ENCODE results near the gene MYO18A. TPM values are rescaled to one million over a fixed set of nuclear protein-coding genes. Genes with fewer than 3 reads are reported as not detected.

The MYO18A gene
- total and polyA plus RNA-seq, 2 of the 4 experiments (the other 2 are of a cell fraction), result 22.4 to 39.1 TPM

DNA sequence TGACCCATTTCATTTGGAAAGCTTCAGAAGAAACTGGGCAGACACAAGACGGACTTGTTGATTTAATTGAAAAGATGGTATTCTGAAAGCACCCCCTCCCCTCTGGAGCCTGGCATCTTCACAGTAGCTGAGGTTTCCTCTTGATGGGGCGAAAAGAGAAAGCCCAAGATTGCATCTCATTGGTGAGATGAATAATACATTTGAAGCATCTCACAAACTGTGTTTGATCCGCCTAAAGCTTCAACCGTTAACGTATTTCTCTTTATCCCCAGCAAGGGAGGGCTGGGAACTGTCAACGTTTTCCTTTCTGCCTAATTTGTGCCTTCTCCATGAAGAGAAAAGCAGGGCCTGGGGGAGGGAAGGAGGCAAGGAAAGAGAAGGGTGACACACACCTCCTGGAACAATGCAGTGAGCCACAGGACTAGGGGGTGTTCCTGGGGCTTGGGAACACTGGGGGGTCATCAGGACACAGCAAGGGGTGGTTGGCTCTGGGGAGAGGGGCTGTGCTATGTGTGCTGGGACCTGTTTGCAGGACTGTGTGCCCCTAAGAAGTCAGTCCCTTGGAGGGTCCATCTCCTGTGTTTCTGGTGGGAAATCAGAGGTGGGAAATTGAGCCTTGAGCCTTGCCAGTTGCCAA, 155.8 kb downstream of the MYO18A start:
- no peak overlapping the region for H3K27ac ChIP-seq (ENCODE audit: insufficient read depth, low read length)
- H2AK5ac ChIP-seq (ENCODE audit: low read depth, low read length), result no peak overlapping the region
- H3K4me1 ChIP-seq (ENCODE audit: control insufficient read depth, insufficient read depth, low read length), result no peaks in the 10 kb centered on the region
- DNase-seq (no peak), ATAC-seq (ENCODE audit: low read depth) (no peak)
- POLR2A ChIA-PET (ENCODE audit: unreplicated experiment), result no interaction called here
- H3K4ac ChIP-seq (ENCODE audit: low read depth, low read length), result no peak overlapping the region
- dilution Hi-C loops (cut with HindIII; ENCODE audit: low sequenced_read_pairs, unreplicated experiment) (no loop called here), in situ Hi-C loops (cut with MboI; ENCODE audit: low sequenced_read_pairs) (no loop called here), intact Hi-C loops (cut with micrococcal nuclease) (loop anchor here (5.0 kb wide), 1 partner anchor 43 kb away; no protein-coding TSS in a partner anchor)
- no peaks in the 10 kb centered on the region for H3K36me3 ChIP-seq (ENCODE audit: control insufficient read depth, insufficient read depth, low read length)
- no peak overlapping the region for H3K23ac ChIP-seq (ENCODE audit: low read depth, low read length)
- no peak overlapping the region for H2BK20ac ChIP-seq (ENCODE audit: low read depth, low read length)
- H3K14ac ChIP-seq (replicated peaks; ENCODE audit: low read depth, low read length), result no peak overlapping the region
- CTCF ChIA-PET, result interaction anchor here (1.0 kb wide), 1 partner anchor 58 kb away, joined by 5 read pairs; no protein-coding TSS in a partner anchor
- H2AFZ ChIP-seq (replicated peaks; ENCODE audit: low read length, poor library complexity), result no peak overlapping the region
- BruUV-seq (replicated peaks), result no TSS peak
- H2BK15ac ChIP-seq (ENCODE audit: low read depth, low read length), result no peak overlapping the region
- no peak overlapping the region for H3K9ac ChIP-seq (ENCODE audit: low read depth, low read length)
- no peak overlapping the region for H3K4me3 ChIP-seq (ENCODE audit: insufficient read depth, low read depth, low read length)
- no peak overlapping the region for H3K56ac ChIP-seq (ENCODE audit: extremely low read depth, insufficient read depth, low read length)
- no peaks in the 10 kb centered on the region for H3K9me1 ChIP-seq (ENCODE audit: insufficient read depth, low read length)
- no peak overlapping the region for H4K5ac ChIP-seq (ENCODE audit: low read depth, low read length)
- TF ChIP-seq BHLHE40 (IDR thresholded peaks at IDR 0.05; ENCODE audit: low read depth, low read length), result no peak
- TF ChIP-seq, protein P1, sequence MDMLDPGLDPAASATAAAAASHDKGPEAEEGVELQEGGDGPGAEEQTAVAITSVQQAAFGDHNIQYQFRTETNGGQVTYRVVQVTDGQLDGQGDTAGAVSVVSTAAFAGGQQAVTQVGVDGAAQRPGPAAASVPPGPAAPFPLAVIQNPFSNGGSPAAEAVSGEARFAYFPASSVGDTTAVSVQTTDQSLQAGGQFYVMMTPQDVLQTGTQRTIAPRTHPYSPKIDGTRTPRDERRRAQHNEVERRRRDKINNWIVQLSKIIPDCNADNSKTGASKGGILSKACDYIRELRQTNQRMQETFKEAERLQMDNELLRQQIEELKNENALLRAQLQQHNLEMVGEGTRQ (IDR thresholded peaks at IDR 0.05; ENCODE audit: low read depth, low read length), result no peak
- TF ChIP-seq RAD21 (IDR thresholded peaks at IDR 0.05; ENCODE audit: low read length), result no peak
- no peak for TF ChIP-seq RCOR1 (IDR thresholded peaks at IDR 0.05; ENCODE audit: insufficient replicate concordance, low read length)
- TF ChIP-seq CEBPB (IDR thresholded peaks at IDR 0.05; ENCODE audit: low read depth, low read length), result no peak
- no peak for TF ChIP-seq MAZ (IDR thresholded peaks at IDR 0.05; ENCODE audit: borderline replicate concordance, low read depth, low read length)
- no peak for TF ChIP-seq MXI1 (IDR thresholded peaks at IDR 0.05; ENCODE audit: borderline replicate concordance, low read depth, low read length)
- no peak for TF ChIP-seq NFE2L2 (IDR thresholded peaks at IDR 0.05; ENCODE audit: low read depth, low read length)
- TF ChIP-seq MAFK (IDR thresholded peaks at IDR 0.05; ENCODE audit: low read depth, low read length), result no peak
- no peak for TF ChIP-seq POLR2A (IDR thresholded peaks at IDR 0.05; ENCODE audit: low read depth, low read length)
- TF ChIP-seq, protein P2, sequence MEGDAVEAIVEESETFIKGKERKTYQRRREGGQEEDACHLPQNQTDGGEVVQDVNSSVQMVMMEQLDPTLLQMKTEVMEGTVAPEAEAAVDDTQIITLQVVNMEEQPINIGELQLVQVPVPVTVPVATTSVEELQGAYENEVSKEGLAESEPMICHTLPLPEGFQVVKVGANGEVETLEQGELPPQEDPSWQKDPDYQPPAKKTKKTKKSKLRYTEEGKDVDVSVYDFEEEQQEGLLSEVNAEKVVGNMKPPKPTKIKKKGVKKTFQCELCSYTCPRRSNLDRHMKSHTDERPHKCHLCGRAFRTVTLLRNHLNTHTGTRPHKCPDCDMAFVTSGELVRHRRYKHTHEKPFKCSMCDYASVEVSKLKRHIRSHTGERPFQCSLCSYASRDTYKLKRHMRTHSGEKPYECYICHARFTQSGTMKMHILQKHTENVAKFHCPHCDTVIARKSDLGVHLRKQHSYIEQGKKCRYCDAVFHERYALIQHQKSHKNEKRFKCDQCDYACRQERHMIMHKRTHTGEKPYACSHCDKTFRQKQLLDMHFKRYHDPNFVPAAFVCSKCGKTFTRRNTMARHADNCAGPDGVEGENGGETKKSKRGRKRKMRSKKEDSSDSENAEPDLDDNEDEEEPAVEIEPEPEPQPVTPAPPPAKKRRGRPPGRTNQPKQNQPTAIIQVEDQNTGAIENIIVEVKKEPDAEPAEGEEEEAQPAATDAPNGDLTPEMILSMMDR (conservative IDR thresholded peaks at IDR 0.05; ENCODE audit: low read depth, low read length), result no peak
- TF ChIP-seq, protein P3, sequence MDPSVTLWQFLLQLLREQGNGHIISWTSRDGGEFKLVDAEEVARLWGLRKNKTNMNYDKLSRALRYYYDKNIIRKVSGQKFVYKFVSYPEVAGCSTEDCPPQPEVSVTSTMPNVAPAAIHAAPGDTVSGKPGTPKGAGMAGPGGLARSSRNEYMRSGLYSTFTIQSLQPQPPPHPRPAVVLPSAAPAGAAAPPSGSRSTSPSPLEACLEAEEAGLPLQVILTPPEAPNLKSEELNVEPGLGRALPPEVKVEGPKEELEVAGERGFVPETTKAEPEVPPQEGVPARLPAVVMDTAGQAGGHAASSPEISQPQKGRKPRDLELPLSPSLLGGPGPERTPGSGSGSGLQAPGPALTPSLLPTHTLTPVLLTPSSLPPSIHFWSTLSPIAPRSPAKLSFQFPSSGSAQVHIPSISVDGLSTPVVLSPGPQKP (IDR thresholded peaks at IDR 0.05; ENCODE audit: borderline replicate concordance, low read depth, low read length), result no peak
- H3K9me3 ChIP-seq (ENCODE audit: control insufficient read depth, insufficient read depth, low read length), result no peaks in the 10 kb centered on the region
- H3K27me3 ChIP-seq (ENCODE audit: control insufficient read depth, insufficient read depth, low read length), result peaks cover 76% of the 10 kb centered on the region
- no peak overlapping the region for H3K4me2 ChIP-seq (ENCODE audit: low read depth, low read length)
- H4K8ac ChIP-seq (ENCODE audit: low read depth in 2 of 2, low read length in 2 of 2), result no peak overlapping the region
- no peak overlapping the region for H2AK9ac ChIP-seq (replicated peaks; ENCODE audit: low read depth, low read length, poor library complexity)
- no peak overlapping the region for H2BK5ac ChIP-seq (ENCODE audit: low read depth, low read length, poor library complexity, severe bottlenecking)
- H3K18ac ChIP-seq (ENCODE audit: low read depth, low read length), result no peak overlapping the region
- H2BK120ac ChIP-seq (ENCODE audit: low read depth, low read length), result no peak overlapping the region
- H3K79me1 ChIP-seq (ENCODE audit: low read depth in 1 of 2, low read length in 2 of 2), result no peaks in the 10 kb centered on the region
- no peak overlapping the region for H4K91ac ChIP-seq (ENCODE audit: insufficient read depth, low read depth, low read length)
- WGBS, 2 experiments (ENCODE audit: extremely low coverage in 2 of 2, insufficient read length in 1 of 2), result no CpG with 5 or more reads among the region's 6 CpGs
- H4K20me1 ChIP-seq (ENCODE audit: insufficient read depth, low read length), result no peaks in the 10 kb centered on the region

Measured in IMR-90 (cell line).